HG03045 (cell line): Measurements from ENCODE around the gene CFL2.

Experiments
- ATAC-seq: cut with Tn5 transposase; IDR thresholded peaks from one replicate; pipeline ENCODE4 v1.9.1; 2021; ENCODE audit warnings: mild to moderate bottlenecking, moderate library complexity; ENCODE audit not compliant: unreplicated experiment

Gene CFL2

DNA sequence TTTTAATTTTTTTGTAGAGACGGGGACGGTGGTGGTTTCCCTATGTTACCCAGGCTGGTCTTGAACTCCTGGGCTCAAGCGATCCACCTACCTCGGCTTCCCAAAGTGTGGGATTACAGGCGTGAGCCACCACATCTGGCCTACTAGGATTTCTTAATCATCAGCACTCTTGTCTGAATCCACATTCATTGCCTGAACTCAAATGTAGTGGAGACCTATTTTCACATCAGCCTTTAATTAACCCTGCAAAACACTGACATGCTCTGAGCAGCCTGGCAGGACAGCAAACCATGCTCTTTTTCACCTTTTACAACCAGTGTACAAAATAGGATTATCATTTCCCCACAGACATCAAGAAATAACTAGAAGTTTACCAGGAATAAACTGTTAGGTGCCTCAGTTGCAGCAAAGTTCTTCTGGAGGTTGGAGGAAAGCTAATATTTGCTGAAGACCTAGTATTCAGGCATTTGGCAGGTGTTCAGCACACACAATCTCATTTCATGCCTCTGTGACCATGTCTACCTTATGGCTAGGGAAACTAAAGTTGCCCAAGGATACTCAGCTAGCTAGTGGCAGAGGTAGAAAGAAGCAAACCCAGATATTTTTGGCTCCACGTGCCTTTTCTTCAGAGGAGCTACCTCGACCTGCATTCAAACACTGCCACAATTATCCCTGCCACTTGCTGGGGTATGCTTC, 37.7 kb downstream of the CFL2 start:
- no peak for ATAC-seq

DNA sequence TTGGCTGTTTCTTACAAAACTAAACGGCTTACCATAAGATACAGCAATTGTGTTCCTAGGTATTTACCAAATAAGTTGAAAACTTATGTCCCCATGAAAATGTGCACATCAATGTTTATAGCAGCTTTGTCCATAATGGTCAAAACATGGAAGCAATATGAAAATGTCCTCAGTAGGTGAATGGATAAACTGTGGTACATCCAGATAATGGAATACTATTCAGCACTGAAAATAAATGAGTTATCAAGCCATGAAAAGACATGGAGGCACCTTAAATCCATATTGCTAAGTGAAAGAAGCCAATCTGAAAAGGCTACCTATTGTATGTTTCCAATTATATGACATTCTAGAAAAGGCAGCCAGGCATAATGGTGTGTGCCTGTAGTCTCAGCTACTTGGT, 40.7 kb downstream of the CFL2 start:
- ATAC-seq = no peak

DNA sequence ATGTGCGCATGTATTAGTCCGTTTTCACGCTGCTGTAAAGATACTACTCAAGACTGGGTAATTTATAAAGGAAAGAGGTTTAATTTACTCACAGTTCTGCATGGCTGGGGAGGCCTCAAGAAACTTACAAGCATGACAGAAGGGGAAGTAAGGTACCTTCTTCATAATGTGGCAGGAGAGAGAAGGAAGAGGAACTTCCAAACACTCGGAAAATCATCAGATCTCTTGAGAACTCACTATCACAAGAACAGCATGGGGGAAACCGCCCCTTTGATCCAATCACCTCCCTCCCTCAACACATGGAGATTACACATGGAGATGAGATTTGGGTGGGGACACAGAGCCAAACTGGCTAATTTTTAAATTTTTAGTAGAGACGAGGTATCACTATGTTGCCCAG, 42.7 kb downstream of the CFL2 start:
- no peak for ATAC-seq

DNA sequence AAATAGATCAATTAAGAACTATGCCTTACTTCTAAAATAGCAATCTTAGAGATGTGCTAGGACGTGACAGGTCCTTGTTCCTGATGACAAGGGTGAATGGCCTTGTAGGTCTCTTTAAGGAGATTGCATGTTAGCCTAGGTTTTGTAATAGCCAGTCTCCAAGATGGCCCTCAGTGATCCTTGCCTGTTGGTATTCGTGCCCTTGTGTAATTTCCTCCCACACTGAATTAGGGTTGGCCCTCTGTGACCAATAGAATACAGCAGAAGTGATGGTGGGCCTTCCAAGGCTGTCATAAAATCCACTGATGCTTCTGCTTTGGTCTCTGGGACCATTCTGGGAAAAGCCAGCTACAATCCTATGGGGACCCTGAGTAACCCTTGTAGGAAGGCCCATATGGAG, 46.3 kb downstream of the CFL2 start:
- ATAC-seq = no peak

DNA sequence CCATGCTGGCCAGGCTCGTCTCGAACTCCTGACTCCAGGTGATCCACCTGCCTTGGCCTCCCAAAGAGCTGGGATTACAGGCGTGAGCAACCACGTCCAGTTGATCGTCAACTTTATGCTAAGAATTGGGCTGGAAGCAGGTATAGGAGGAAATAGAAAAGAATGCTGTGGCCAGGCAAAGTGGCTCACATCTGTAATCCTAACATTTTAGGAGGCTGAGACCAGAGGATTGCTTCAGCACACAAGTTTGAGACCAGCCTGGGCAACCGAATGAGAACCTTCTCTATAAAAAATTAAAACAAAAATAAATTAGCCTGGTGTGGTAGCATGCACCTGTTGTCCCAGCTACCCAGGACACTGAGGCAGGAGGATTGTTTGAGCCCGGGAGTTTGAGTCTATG, 47.4 kb downstream of the CFL2 start:
- ATAC-seq = no peak

DNA sequence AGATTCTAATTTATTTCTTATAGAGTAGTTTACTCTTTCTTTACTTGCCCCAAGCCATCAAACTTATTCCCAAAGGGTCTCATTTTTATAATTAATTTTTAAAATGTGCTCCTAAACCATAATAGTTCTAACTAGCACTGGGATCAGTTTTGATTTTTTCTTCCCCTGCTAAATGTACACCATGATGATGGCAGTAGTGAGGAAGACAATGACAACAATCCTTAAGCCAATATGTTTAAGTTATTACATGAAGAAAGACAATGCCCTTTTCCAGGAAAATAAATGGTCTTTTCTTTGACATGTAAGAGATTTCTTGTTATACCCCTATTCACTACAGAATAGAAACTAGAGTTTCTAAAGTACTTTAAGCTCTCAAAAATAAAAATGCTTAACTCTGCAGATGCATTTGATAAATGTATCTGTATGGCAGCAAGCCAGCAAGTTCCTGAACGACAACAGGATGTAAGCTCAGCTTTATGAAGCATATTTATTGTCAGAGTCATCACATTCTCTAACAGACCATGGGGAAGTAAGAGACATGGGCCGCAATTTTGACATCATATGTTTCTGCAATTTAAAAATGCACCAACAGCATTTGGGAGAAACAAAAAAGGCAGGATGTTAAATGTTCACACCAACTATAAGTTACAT, 48.5 kb downstream of the CFL2 start:
- no peak for ATAC-seq

DNA sequence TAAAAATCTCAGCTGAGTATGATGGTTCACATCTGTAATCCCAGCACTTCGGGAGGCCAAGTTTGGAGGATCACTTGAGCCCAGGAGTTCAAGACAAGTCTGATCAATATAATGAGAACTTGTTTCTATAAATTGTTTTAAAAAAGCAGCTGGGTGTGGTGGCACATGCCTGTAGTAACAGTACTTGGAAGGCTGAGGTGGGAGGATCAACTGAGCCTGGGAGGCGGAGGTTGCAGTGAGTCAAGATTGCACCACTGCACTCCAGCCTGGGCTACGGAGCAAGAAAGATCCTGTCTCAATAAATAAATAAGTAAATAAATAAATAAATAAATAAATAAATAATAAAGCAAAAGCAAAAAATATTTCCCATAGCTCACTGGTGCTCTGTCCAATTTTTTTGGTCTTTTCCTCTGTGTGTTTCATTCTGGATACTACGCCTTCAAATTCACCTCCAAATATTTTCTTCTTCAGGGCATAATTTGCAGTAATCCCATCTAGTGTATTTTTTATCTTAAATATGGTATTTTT, 51.8 kb downstream of the CFL2 start:
- no peak for ATAC-seq

DNA sequence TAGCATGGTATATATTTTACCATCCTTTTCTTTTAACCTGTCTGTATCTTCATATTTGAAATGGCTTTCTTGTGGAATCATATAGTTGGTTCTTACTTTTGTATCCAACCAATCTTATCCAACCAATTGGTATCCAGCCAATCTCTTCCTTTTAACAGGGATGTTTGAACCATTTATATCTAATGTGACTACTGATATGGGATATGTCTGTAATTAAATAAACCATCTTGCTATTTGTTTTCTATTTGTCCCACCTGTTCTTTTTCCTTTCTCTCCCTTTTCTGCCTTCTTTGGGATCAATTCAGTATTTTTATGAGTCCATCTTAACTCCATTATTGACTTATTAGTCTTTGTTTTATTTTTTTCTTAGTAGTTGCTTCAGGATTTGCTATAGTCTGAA, 53.6 kb downstream of the CFL2 start:
- ATAC-seq = no peak
